NCI-H2107 treated with DMSO at 0.1 percent for 48 hours (cell line): ENCODE results near the gene HOXD12.

Experiments
- DNase-seq: peaks from one replicate; lab custom pipeline; 2025; ENCODE audit not compliant: unreplicated experiment; lab: John Stamatoyannopoulos, UW

The HOXD12 gene

DNA sequence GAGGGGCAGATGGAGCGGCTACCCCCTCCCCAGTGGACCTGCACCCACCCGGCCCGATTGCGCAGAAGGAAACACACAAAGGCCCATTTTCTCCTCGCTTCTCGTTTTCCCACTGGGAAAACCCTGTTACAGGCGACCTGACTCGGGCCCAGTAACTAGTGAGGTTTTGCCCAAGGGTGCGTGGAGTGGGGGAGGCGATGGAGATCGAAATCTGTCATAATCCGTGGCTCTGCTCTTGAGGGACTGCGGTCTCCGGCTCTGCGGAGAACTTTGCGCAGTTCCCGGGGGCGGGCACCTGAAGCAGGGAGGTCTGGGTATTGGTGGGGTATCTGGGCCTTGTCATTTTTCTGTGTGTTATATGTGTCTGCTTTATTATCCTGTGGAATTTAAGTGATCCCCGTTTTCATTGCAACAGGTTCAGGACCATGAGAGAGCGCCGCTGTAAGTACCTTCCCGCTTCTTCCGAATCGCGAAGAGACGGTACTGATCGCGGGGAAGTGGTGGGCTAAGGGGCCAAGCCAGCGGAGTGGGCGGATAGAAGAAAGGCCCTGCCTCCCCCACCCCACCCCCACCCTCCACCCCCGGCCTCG is 47.7 kb downstream of the HOXD12 start:
- DNase-seq, result no peak

GRCh38 chr2:176147800-176148496 is 48.4 kb downstream of the HOXD12 start:
- no peak for DNase-seq

GRCh38 chr2:176148751-176149421 is 49.3 kb downstream of the HOXD12 start:
- DNase-seq, result no peak

DNA sequence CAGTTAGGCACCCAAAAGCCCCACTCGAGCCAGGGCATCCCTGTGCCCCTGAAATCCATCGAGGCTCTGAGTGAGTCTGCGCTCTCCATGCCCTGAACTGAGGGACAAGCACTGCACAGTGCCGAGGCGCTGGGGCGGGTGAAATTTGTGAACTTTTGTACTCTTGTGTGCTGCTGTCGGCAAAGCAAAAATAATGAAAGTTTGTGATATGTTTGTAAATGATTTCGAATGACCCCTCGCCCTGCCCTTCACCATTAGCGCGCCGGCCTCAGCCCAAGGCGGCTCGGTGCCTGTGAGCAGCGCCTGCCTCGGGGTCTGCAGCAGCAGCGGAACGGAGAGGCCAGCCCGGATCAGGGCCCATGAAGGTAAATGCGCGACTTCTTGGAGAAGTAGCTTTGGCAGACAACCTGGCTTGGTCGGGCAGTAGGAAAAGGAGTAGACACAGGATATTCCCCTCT is 49.9 kb downstream of the HOXD12 start:
- DNase-seq, result no peak

DNA sequence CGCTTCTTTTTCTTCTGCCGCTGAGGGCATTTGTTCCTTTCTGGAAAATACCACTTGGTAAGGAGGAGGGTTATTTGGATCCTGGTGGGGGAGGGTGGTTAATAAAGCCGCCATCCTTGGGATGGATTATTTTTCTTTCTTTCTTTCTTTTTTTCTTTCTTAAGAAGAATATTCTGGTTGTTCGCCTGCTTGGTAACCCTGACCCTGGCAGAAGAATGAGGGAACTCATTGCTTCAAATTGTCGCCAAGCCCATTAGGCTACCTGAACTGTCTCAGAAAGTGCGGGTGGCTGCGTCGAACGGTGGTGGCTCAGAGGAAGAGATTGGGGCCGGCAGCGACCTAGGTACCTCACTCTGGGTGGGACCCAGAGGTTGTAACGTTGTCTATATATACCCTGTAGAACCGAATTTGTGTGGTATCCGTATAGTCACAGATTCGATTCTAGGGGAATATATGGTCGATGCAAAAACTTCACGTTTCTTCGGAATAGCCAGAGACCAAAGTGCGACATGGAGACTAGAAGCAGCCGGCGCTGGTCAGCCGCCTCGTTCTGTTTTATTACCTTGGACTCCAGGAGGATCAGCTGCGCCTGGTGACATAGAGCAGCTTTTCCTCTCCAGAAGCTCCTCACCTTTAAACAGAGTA is 50.5 kb downstream of the HOXD12 start:
- no peak for DNase-seq

DNA sequence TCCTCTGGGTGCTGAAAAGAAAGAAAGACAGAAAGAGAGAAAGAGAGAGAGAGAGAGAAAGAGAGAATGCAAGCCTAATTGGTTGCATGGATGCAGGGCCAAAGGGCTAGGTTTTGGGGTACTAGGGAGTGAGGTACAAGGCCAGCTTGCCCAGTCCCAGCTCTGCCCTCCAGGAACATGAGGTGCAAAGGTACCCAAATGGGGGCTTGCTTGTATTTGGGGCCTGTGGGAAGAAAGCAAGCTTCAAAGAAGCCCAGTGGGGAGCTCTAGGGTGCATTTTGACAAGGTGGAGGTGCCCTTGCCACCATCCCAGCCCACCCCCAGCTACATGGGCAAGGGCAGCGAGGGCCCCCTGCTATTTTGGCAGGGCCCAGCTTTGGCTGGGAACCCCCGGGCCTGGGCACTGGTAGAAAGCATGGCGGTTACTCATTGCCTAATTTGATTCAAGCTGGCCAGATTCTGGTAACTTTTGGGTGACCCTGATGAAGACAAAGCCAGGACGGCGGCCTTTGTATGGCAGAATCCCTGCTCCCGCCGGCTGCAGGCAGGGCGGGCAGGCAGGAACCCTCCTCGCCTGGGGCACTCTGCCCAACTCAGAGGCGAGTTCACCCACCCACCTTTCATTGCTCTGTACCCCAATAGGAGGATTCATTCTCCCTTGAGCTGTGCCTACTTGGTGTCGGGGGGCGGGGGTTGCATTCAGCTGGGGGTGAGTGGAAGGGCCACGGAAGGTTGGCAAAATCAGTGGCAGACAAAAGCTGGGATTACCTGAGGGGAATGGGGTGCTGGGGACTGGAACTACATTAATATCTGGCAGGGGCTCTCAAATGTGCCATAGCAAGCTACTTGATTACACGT is 51.2 kb downstream of the HOXD12 start:
- DNase-seq, result no peak

DNA sequence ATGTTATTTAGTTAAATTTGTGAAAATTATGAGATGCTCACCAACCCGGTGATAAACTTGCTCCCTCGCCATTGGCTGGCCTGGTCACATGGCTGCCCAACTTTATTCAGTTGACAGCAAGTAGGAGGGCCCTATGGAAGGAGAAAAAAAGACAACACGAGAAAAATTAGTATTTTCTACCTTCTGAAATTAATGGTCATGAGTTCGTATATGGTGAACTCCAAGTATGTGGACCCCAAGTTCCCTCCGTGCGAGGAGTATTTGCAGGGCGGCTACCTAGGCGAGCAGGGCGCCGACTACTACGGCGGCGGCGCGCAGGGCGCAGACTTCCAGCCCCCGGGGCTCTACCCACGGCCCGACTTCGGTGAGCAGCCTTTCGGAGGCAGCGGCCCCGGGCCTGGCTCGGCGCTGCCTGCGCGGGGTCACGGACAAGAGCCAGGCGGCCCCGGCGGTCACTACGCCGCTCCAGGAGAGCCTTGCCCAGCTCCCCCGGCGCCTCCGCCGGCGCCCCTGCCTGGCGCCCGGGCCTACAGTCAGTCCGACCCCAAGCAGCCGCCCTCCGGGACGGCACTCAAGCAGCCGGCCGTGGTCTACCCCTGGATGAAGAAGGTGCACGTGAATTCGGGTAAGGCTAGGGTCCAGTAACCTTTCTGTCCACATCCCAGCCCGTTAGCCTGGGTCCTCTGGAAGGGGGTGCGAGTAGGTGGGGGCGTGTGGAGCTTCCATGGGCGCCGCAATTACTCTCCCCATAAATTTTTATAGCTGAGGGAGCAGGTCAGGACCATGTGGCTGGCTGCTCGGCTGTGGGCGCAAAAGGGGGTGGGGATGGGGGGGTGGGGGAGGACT is 52.1 kb downstream of the HOXD12 start, which contains the start of gene HOXD4:
HOXD4 (plus strand) TSS at position 109 of the 846 bp plus-strand sequence; CDS start at position 193, 84 bp downstream.
- DNase-seq, result no peak
